NCI-H748 (cell line): ENCODE data around the gene FBRS.
A peak's percentile ranks its signal among the peaks of the same experiment; 100 is the strongest.
"Not testable (repeated sequence)": the region's sequence is repeated elsewhere in the genome, so short reads cannot be mapped to it uniquely, and the experiment has no call there.

Experiments
- DNase-seq: peaks from one replicate; lab custom pipeline; 2025; ENCODE audit not compliant: unreplicated experiment; lab: John Stamatoyannopoulos, UW

FBRS gene

DNA sequence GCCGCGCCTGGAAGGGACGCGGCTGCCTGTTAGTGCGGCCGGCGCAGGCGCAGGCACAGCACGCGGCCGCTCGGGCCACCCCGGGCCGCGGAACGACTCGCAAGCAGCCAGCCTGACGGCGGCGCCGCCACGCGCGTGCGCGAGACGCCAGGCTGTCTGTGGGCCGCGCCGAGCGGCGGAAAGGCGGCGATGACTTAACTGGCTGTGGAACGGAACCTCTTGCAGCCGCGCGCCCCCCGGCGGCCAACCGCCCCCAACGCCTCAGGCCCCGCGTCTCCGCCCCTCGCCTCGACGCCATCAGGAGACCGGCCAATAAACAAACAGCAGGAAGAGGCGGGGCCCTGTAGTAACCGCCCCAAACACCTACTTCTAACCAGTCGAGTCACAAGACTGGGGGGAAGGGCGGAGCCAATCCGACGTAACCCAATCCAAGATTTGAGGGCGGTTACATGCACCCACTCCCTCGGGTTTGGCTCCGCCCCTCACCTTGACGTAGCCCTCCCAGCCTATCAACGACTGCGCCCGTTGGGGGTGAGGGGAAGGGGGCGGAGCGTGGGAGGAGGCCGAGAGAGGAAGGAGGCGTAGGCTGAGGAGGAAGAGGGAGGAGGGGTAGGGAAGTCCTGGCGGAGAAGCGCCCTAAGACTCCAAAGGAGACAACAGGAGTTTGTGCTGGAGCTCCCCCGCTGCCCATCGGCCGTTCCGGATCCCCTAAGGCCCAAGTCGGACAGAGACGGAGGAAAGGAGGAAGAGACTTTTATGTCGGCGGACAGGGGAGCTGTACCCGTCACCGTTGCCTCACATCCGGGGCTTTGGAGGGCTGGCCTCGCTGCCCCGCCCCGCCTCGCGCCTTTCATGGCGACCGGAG lies at the start of gene FBRS:
Gene FBRS, plus strand, starts transcription at position 566 of the 865 bp plus-strand sequence. CDS start 1,088 bp downstream, outside the sequence.
- DNase-seq, result peak; percentile 99

DNA sequence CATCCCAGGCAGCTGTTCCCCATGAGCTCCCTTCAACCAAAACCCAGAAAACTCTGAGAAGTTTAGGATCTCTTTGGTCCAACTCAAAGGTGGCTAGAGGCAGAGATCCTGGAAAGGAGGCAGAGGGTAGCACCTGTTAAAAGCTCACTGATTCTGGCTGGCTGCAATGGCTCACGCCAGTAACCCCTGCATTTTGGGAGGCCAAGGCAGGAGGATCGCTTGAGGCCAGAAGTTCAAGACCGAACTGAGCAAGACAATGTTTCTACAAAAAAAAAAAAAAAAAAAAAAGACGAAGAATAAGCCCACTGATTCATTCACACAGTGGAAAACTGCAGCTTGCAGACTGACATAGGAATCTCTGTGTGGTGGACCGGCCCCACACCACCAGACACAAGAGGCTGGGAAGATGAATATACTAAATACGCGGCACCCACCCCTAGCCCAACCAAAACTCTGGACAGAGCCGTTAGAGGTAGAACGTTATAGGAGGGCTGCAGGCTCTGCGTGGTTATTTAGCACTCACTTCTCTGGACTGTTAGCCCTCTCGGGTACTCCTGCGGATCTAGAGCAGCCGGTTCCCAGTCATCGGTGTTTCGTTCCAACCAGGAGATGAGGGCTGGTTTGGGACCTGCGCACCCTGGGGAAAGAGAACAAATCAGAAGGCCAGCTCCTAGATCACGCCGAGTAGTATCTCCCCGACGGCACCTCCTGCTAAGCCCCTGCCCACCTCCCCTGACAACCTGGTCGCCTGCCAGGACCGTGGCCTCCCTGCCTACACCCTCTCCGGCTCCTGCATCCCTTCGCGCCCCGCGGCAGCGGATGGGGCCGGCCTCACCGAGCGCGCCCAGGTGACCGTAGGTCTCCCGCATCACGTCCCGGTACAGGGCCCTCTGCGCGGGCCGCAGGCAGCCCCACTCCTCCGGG lies 49.0 kb upstream of the FBRS start:
- peak; percentile 47 for DNase-seq

DNA sequence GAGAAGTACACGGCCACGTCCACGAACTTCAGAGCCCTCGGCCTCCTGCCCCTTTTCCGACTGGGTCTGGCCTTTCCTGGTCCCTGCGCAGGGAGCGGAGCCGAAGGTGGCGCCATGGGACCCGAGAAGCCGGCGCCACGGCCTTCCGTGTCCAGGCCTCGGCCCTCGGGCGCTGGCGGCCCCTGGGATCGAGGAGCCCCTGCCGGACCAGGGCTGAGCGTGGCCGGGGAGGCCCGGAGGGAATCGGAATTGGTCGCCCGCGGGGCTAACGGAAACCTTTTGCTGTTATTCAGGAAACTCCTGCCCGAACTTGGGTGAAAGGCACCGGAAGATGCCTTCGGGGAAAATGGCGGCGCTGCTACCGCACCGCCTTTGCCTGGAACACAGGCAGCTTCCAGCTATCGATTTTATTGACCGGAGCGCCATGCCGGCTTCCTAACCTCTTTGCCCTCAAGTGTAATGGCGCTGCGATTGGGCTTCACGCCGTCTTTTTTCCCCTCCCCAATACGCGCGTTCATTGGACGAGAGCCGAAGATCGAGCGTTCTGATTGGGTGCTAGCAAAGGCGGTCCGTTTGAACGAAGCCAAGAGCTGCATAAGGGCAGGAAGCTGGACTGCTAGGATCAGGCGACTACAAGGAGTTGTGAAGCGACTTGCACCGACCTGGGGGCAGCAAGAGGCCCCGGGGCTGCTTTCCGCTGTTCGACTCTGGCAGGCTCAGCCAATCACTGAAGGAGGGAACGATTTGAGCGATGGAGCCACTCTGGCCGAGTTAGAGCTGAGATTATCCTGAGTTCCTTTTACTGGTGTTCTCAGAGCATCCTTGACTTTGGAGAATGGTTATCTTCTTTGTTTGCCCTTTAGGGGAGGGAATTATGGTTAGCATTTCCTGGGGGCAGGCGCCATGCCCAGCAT lies 48.0 kb upstream of the FBRS start, which contains the start of gene ZNF689:
Gene ZNF689, minus strand, starts transcription at position 464 of the 914 bp plus-strand sequence. Its CDS starts 348 bp downstream, at position 116.
- peak; percentile 95 for DNase-seq

DNA sequence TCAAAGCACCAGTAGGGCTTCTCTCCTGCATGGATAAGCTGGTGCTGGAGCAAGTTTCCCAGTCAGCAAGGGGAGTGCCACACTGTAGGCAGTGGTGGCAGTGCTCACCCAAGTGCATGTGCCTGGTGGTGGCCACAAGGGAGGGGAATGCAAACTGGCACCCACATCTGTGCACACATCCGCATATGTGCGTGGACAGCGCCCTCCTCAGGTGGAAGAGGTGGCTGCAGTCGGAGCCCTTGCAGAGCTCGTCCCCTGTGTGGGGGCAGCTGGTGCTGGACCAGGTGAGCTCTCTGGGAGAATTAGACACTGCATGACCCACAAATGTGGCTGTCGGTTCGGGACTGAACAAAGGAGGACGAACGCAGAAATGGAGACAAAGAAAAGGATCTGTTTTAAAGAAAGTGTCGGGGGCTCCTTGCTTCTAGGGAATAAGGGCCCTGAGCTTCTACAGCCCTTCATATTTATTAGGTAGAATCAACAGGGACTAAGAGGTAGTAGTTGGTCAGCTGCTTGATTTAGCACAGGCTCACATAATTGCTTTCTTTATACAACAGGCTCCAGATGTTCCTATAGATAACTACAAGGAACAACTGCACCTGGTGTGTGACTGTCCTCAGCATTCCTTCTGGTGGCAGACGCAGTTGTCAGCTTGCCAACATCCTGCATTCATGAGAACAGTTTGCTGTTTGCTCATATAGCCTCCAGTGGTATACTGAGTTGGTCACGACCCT lies 42.7 kb upstream of the FBRS start:
- DNase-seq, result peak; percentile 84

DNA sequence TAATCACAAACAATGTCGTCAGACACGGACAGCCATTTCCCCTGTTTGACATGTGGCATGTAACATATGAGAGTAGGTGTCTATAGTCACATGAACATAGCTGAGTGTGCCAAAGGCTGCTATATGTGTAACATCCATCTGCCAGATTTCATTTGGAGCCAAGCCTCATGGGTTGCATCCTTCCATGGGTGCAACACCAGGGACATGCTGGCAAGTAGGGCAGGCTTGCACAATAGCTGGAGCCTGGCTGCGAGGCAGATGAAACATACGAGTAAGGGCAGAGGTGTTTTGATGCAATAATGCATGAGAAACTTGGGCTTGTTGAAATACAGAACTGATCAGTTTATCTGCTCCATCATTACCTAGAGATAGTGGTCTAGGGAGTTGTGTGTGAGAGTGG lies 39.0 kb upstream of the FBRS start:
- no peak for DNase-seq

DNA sequence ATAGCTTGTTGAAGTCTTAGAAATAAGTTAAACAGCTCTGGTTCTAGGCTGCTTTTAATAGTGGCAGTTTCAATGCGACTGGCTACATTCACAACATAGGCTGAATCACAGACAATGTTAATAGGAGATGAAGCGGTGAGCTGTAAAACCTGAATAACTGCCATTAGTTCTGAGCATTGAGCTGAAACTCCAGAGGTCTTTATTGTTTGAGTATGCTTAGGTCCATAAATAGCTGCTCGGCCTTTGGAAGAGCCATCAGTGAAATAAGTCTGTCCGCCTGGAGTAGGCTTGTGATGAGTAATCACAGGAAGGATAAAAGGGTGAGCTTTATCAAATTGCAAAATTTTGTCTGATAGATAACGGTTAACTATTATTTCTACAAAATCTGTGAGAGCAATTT lies 38.6 kb upstream of the FBRS start:
- DNase-seq, result no peak

DNA sequence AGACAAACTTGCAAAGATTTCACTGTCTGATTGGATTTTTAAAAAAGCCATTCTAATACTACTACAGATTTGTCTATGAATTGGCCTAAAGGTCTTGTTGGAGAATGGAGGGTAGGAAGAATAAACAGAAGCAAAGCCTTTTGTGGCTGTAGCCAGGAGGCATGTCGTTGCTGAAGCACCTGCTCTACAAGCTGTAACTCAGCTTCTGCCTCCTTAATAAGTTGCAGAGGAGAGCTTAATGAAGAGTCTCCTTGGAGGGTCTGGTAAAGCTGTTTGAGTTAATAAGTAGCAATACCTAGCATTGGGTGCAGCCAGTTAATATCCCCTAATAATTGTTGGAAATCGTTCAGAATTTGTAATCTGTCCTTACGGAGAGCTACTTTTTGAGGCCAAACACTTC lies 38.1 kb upstream of the FBRS start:
- DNase-seq, result no peak

DNA sequence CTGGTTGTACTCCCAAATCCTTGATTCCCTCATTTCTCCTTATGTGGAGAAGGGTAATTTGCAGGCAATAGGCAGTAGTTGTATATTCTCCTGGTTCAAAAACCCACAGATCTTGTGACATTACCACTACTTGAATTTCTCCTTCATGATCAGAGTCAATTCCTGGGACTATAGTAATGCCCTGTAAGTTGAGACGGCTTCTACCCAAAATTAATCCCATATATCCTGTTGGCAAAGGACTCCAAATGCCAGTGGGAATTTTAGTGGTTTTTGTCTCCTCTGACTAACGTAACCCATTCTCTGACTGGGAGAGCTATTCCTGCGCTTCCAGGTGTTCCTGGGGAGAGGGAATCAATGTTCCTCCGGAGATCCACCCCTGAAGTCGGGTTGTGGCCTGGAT lies 36.5 kb upstream of the FBRS start:
- DNase-seq, result no peak

DNA sequence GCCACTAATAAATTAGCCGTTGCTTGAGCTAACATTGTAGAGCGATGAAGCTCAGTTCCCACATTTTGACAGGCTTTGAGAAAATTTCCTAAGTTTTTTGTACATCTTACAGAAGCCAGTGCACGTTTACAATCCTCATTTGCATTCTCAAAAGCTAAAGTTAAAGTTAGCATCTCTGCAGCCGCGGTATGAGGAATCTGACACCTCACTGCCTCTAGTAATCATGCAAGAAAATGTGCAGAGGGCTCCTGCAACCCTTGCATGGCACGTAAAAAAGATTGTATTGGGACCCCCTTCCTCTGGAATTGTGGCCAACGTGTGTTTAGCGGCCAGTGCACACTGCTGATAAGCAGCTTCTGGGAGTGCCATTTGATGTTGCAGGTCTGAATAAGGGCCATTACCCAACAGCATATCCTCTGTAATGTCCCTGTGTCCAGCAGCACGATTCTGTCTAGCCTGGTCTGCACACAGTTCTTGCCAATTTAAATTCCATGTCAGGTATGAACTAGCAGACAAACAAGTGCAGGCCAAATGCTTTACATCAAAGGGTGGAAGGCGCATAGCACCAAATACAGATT lies 35.7 kb upstream of the FBRS start:
- no peak for DNase-seq

DNA sequence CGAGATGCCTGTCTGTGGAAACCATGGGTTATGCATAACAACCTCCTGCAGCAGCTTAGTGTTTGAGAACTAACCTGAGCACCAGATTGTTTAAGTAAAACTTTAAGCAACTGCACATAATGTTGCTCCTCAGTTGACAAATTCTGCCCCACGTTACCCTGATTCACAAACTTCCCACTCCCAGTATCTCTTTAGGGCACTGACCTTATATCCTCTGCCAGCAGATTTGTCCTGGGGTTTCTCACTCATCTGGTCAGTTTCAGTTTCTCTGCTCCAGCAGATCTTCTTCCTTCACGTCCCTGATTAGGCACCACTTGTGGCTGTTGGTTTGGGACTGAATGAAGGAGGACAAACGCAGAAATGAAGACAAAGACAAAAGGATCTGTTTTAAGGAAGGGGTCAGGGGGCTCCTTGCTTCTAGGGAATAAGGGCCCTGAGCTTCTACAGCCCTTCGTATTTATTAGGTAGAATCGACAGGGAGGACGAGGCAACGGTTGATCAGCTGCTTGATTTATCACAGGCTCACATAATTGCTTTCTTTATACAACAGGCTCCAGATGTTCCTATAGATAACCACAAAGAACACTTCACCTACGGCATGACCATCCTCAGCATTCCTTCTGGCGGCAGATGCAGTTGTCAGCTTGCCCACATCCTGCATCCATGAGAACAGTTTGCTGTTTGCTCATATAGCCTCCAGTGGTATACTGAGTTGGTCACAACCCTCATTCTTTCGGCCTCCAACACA lies 34.5 kb upstream of the FBRS start:
- DNase-seq, result no peak

DNA sequence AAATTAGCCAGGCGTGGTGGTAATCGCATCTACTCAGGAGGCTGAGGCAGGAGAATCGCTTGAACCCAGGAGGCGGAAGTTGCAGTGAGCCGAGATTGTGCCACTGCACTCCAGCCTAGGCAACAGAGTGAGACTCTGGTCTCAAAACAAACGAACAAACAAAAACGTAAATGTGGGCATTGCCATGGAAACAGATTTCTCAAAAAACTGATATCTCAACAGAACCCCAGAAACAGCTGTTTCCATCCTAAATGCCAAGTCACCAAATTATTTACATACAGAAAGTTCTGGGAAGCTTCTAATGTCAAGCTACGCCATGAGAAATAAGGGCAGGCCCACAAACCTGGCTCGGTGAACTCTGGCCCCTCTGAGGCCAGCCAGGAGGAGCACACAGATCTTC lies 32.0 kb upstream of the FBRS start:
- DNase-seq, result no peak

DNA sequence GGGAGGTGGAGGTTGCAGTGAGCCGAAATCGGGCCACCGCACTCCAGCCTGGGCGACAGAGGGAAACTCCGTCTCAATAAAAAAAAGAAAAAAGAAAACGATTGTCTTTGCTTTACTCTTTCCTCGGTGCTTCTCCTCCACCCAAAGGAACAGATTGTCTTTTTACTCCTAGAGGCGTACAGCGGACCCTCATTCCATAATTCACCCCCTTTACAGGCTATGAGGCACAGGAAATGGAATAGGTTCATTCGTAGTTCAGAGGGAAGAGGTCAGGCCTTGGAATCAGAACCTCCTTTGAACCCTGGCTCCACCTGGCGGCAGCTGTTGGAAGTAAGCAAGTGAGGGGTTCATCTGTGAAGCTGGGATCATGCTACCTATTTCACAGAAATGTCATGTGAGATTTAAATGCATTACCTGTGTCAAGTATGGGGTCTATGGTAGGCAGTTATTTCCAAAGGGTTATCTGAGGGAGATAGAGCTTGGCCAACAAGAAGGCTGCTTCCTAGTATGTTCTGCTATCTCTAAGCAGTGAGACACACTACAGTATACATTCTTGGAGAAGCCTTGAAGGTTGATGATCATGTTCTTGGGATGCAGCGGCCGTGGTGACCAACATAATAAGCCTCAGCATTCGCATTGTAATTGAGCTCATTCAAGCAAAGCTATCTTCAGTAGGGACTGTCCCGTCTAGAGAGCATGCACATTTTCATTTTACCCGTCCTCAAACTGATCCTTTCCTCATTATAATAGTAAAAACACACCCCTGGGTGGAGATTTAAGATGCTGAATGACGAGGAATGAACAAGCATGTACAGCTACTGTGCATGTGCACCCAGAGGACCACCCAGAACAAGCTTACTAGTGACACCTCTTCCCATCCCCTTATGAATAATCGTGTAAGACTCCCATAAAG lies 29.3 kb upstream of the FBRS start:
- DNase-seq, result peak; percentile 68

DNA sequence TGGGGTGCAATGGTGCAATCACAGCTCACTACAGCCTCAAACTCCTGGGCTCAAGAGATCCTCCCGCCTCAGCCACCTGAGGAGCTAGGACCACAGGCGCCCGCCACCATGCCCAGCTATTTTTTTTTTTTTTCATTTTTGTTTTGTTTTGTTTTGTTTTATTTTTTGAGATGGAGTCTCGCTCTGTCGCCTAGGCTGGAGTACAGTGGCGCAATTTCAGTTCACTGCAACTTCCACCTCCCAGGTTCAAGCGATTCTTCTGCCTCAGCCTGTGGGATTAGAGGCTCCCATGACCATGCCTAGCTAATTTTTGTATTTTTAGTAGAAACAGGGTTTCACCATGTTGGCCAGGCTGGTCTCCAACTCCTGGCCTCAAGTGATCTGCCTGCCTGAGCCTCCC lies 25.8 kb upstream of the FBRS start:
- DNase-seq, result not testable (repeated sequence)

DNA sequence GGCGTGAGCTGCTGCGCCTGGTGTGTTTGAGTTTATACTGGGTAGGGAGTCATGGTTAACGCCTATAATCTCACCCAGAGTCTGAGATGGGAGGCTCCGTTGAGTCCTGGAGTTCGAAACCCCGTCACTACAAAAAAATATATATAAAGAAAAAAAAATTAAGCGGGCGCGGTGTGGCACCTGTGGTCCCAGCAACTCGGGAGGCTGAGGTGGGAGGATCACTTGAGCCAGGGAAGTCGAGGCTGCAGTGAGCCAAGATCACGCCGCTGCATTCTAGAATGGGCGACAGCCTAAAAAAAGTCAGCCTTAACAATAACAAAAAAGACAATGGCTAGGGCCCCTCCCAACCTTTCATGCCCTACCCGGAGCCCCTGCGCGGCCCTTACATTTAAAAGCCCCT lies 24.7 kb upstream of the FBRS start:
- no peak for DNase-seq

DNA sequence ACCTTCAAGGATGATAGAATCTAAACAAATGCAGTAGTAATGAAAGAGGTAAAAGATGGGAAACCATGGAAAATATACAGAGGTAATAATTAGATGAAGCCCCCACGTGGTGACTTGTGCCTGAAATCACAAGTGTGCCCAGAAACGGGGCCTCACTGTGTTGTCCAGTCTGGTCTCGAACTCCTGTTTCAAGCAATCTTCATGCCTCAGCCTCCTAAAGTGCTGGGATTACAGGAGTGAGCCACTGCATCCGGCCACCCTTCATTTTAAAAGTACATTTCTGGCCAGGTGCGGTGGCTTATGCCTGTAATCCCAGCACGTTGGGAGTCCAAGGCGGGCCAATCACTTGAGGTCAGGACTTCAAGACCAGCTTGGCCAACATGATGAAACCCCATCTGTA lies 21.6 kb upstream of the FBRS start:
- no peak for DNase-seq

DNA sequence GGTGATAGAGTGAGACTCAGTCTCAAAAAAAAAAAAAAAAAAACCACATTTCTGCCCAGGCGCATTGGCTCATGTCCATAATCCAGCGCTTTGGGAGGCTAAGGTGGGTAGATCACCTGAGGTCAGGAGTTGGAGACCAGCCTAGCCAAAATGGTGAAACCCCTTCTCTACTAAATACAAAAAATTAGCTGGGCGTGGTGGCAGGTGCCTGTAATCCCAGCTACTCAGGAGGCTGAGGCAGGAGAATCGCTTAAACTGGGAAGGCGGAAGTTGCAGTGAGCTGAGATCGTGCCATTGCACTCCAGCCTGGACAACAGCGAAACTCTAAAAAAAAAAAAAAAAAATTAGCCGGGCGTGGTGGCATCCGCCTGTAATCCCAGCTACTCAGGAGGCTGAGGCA lies 21.1 kb upstream of the FBRS start:
- not testable (repeated sequence) for DNase-seq

DNA sequence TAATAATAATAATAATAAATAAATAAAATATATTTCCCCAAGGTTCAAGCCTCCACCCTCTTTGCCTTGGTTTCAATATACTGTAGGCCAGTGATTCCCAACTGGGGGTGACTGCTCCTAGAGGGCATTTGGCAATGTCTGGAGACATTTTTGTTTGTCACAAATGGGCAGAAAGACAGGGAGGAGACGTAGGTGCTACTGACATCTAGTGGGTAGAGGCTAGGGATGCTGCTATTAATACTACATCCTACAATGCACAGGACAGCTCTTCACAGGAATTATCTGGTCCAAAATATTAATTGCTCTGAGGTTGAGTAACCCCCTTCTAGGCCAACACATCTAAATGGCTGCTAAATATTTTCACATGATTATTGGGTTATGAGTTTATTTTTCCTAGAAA lies 20.3 kb upstream of the FBRS start:
- DNase-seq, result peak; percentile 47

DNA sequence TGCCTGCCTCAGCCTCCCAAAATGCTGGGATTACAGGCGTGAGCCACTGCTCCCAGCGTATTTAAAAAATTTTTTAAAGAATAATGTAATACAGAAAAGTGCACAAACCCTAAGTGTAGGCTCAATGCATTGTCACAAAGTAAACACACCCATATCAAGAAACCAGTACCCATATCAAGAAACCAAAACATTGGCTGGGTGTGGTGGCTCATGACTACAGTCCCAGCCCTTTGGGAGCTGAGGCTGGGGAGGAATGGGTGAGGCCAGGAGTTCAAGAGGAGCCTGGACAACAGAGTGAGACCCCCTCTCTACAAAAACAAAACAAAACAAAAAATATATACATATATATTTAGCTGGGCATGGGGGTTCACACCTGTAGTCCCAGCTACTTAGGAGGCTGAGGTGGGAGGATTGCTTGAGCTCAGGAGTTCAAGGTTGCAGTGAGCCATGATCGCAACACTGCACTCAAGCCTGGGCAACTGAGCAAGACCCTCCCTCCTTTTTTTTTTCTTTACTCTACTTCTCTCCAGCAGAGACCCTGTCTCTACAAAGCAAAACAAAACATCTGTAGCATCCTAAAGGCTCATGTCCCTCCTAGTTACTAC lies 16.8 kb upstream of the FBRS start:
- no peak for DNase-seq
